Liver (tissue), 9 donors: ENCODE data around the gene OCA2. TPM values are rescaled to one million over a fixed set of nuclear protein-coding genes. Genes with fewer than 3 reads are reported as not detected.
"Not testable (repeated sequence)": the region's sequence is repeated elsewhere in the genome, so short reads cannot be mapped to it uniquely, and the experiment has no call there.

Experiments
- DNase-seq: peaks from one replicate; pipeline ENCODE4 v3.0.0-alpha.2; 2017; ENCODE audit warnings: low spot score
- H3K27ac ChIP-seq, 2 donors: one replicate each; pipeline ENCODE4 v1.7.0; 2013; ENCODE audit warnings: inconsistent platforms in 2 of 2, low read length in 2 of 2, control low read depth in 1 of 2, low read depth in 1 of 2, mild to moderate bottlenecking in 1 of 2
- H3K27me3 ChIP-seq, 4 donors: one replicate each; pipeline versions ENCODE4 v1.6.1 to v1.7.0; 2013; ENCODE audit warnings: low read length in 3 of 4, inconsistent platforms in 1 of 4, mild to moderate bottlenecking in 1 of 4, moderate library complexity in 1 of 4; ENCODE audit not compliant: control insufficient read depth in 4 of 4, insufficient read depth in 4 of 4
- H3K36me3 ChIP-seq, 4 donors: one replicate each; pipeline versions ENCODE4 v1.6.1 to v1.7.0; 2013; ENCODE audit warnings: low read length in 3 of 4, mild to moderate bottlenecking in 3 of 4, low read depth in 1 of 4, moderate library complexity in 1 of 4; ENCODE audit not compliant: control insufficient read depth in 4 of 4, insufficient read depth in 3 of 4
- H3K4me1 ChIP-seq, 4 donors: one replicate each; pipeline versions ENCODE4 v1.6.1 to v1.7.0; 2013; ENCODE audit warnings: low read length in 3 of 4, mild to moderate bottlenecking in 3 of 4, moderate library complexity in 1 of 4; ENCODE audit not compliant: control insufficient read depth in 4 of 4, insufficient read depth in 4 of 4
- H3K4me3 ChIP-seq, 3 donors: one replicate each; pipeline versions ENCODE4 v1.6.1 to v1.7.0; 2013; ENCODE audit warnings: low read length in 3 of 3, control low read depth in 1 of 3, low read depth in 1 of 3, mild to moderate bottlenecking in 1 of 3
- H3K9ac ChIP-seq, 2 donors: one replicate each; pipeline ENCODE4 v1.7.0; 2013; ENCODE audit warnings: low read length in 2 of 2, mild to moderate bottlenecking in 2 of 2, moderate library complexity in 2 of 2, control low read depth in 1 of 2, low read depth in 1 of 2
- H3K9me3 ChIP-seq, 4 donors: one replicate each; pipeline versions ENCODE4 v1.6.1 to v1.7.0; 2013; ENCODE audit warnings: low read length in 3 of 4; ENCODE audit not compliant: control insufficient read depth in 4 of 4
- EGR1 ChIP-seq, 2 donors: IDR thresholded peaks; 2 replicates each; pipeline ENCODE4 v1.6.1; 2016 to 2018; ENCODE audit warnings: antibody characterized with exemption in 2 of 2, low read depth in 2 of 2
- FOXA1 ChIP-seq: IDR thresholded peaks from 2 replicates; pipeline ENCODE4 v1.6.1; 2016; ENCODE audit warnings: antibody characterized with exemption
- GABPA ChIP-seq, 2 donors: IDR thresholded peaks in 1 of 2; conservative IDR thresholded peaks in 1 of 2; 2 replicates each; pipeline ENCODE4 v1.6.1; 2016; ENCODE audit warnings: antibody characterized with exemption in 2 of 2, mild to moderate bottlenecking in 1 of 2, moderate library complexity in 1 of 2
- HNF4A ChIP-seq, 2 donors: conservative IDR thresholded peaks; 2 replicates each; pipeline ENCODE4 v1.6.1; 2016; ENCODE audit warnings: antibody characterized with exemption in 2 of 2, mild to moderate bottlenecking in 2 of 2
- JUND ChIP-seq, 2 donors: IDR thresholded peaks; 2 replicates each; pipeline ENCODE4 v1.6.1; 2016; ENCODE audit warnings: antibody characterized with exemption in 2 of 2
- NR2F2 ChIP-seq: IDR thresholded peaks from 2 replicates; pipeline ENCODE4 v1.6.1; 2016; ENCODE audit warnings: antibody characterized with exemption
- RAD21 ChIP-seq, 2 donors: IDR thresholded peaks; 2 replicates each; pipeline ENCODE4 v1.6.1; 2016; ENCODE audit warnings: antibody characterized with exemption in 2 of 2, mild to moderate bottlenecking in 2 of 2
- RXRA ChIP-seq, 2 donors: IDR thresholded peaks; 2 replicates each; pipeline ENCODE4 v1.6.1; 2017 to 2018; ENCODE audit warnings: antibody characterized with exemption in 2 of 2, mild to moderate bottlenecking in 1 of 2
- SP1 ChIP-seq: IDR thresholded peaks from 2 replicates; pipeline ENCODE4 v1.6.1; 2018; ENCODE audit warnings: antibody characterized with exemption, mild to moderate bottlenecking
- WGBS: extraction: QIAGEN DNeasy Blood & Tissue Kit; methylation state at CpG from one replicate; pipeline ENCODE4 v1.1.7; 2013; 5-methylcytosine and 5-hydroxymethylcytosine counted together
- polyA plus RNA-seq, 2 donors: library from polyadenylated mRNA; stranded (reverse) in 1 of 2; unstranded in 1 of 2; fragments of 200-250 nt in 1 of 2; fragments of >200 nt in 1 of 2; fragmentation: Nextera tagmentation in 1 of 2; extraction: Ambion mirVana in 1 of 2; gene quantifications; one replicate each; pipeline versions ENCODE4 v1.2.1 to v1.2.3, GENCODE V29; 2013 to 2015
- total RNA-seq, 2 donors: library from RNA; depleted of rRNA; stranded (reverse); fragments of >200 nt; gene quantifications; one replicate each; pipeline ENCODE4 v1.2.3, GENCODE V29; 2014
- TF ChIP-seq, protein P1 (sequence below): IDR thresholded peaks from 2 replicates; pipeline ENCODE4 v1.6.1; 2016; ENCODE audit warnings: antibody characterized with exemption, mild to moderate bottlenecking
- TF ChIP-seq, protein P2 (sequence below): IDR thresholded peaks from 2 replicates; pipeline ENCODE4 v1.6.1; 2016; ENCODE audit warnings: antibody characterized with exemption
- TF ChIP-seq, protein P3 (sequence below): IDR thresholded peaks from 2 replicates; pipeline ENCODE4 v1.6.1; 2016; ENCODE audit warnings: antibody characterized with exemption
- TF ChIP-seq, protein P4 (sequence below): IDR thresholded peaks from 2 replicates; pipeline ENCODE4 v1.6.1; 2016; ENCODE audit warnings: antibody characterized with exemption
- TF ChIP-seq, protein P5 (sequence below): fragments of 150-350 bp; IDR thresholded peaks from 2 replicates; pipeline ENCODE4 v1.5.1; 2017; ENCODE audit warnings: improper control_type of control experiment, low read depth, low read length; ENCODE audit not compliant: missing input control
- donor health status: healthy.
- donor health status: healthy.
- donor health status: healthy.
- donor health status: healthy.
- donor health status: healthy.

OCA2 gene
- total and polyA plus RNA-seq, 4 donors = 0.02 to 0.56 (median 0.15) TPM

DNA sequence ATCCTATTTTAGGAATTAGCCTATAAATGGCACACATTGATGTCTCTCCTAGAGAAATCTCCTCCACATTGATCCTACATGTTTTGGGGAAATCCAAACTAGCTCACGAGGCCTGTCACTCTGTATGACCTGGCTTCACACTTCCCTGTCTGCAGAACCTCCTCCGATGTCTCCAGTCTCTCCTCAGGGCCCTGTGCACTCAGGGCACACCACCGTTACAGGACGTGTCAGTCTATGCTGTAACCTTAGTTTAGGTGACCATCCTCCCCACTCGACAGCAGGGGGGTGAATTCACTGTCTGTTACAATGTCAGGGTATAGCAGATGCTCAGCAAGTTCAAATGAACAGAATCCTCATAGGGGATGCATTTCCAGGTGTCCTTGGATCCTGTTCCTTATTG lies 249.1 kb downstream of the OCA2 start (continued):
- TF ChIP-seq, protein P1, sequence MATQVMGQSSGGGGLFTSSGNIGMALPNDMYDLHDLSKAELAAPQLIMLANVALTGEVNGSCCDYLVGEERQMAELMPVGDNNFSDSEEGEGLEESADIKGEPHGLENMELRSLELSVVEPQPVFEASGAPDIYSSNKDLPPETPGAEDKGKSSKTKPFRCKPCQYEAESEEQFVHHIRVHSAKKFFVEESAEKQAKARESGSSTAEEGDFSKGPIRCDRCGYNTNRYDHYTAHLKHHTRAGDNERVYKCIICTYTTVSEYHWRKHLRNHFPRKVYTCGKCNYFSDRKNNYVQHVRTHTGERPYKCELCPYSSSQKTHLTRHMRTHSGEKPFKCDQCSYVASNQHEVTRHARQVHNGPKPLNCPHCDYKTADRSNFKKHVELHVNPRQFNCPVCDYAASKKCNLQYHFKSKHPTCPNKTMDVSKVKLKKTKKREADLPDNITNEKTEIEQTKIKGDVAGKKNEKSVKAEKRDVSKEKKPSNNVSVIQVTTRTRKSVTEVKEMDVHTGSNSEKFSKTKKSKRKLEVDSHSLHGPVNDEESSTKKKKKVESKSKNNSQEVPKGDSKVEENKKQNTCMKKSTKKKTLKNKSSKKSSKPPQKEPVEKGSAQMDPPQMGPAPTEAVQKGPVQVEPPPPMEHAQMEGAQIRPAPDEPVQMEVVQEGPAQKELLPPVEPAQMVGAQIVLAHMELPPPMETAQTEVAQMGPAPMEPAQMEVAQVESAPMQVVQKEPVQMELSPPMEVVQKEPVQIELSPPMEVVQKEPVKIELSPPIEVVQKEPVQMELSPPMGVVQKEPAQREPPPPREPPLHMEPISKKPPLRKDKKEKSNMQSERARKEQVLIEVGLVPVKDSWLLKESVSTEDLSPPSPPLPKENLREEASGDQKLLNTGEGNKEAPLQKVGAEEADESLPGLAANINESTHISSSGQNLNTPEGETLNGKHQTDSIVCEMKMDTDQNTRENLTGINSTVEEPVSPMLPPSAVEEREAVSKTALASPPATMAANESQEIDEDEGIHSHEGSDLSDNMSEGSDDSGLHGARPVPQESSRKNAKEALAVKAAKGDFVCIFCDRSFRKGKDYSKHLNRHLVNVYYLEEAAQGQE = no peak
- no peak for TF ChIP-seq EGR1 (IDR thresholded peaks at IDR 0.05; ENCODE audit: low read depth in 2 of 2)
- TF ChIP-seq, protein P2, sequence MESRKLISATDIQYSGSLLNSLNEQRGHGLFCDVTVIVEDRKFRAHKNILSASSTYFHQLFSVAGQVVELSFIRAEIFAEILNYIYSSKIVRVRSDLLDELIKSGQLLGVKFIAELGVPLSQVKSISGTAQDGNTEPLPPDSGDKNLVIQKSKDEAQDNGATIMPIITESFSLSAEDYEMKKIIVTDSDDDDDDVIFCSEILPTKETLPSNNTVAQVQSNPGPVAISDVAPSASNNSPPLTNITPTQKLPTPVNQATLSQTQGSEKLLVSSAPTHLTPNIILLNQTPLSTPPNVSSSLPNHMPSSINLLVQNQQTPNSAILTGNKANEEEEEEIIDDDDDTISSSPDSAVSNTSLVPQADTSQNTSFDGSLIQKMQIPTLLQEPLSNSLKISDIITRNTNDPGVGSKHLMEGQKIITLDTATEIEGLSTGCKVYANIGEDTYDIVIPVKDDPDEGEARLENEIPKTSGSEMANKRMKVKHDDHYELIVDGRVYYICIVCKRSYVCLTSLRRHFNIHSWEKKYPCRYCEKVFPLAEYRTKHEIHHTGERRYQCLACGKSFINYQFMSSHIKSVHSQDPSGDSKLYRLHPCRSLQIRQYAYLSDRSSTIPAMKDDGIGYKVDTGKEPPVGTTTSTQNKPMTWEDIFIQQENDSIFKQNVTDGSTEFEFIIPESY = no peak
- TF ChIP-seq, protein P3, sequence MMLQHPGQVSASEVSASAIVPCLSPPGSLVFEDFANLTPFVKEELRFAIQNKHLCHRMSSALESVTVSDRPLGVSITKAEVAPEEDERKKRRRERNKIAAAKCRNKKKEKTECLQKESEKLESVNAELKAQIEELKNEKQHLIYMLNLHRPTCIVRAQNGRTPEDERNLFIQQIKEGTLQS = no peak
- no peak for TF ChIP-seq RAD21 (IDR thresholded peaks at IDR 0.05)

DNA sequence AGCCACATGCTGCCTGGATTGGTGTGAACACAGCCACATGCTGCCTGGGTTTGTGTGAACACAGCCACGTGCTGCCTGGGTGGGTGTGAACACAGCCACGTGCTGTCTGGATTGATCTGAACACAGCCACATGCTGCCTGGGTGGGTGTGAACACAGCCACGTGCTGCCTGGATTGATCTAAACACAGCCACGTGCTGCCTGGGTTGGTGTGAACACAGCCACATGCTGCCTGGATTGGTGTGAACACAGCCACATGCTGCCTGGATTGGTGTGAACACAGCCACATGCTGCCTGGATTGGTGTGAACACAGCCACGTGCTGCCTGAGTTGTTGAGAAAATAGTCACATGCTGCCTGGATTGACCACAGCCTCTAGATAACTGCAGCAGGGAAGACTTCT lies 250.2 kb downstream of the OCA2 start:
- not testable (repeated sequence) for H3K36me3 ChIP-seq, H3K4me1 ChIP-seq, H3K4me3 ChIP-seq, H3K27me3 ChIP-seq, H3K9ac ChIP-seq, H3K9me3 ChIP-seq, DNase-seq, H3K27ac ChIP-seq
- 73% methylated on average over 5 of the region's 5 CpGs for WGBS

DNA sequence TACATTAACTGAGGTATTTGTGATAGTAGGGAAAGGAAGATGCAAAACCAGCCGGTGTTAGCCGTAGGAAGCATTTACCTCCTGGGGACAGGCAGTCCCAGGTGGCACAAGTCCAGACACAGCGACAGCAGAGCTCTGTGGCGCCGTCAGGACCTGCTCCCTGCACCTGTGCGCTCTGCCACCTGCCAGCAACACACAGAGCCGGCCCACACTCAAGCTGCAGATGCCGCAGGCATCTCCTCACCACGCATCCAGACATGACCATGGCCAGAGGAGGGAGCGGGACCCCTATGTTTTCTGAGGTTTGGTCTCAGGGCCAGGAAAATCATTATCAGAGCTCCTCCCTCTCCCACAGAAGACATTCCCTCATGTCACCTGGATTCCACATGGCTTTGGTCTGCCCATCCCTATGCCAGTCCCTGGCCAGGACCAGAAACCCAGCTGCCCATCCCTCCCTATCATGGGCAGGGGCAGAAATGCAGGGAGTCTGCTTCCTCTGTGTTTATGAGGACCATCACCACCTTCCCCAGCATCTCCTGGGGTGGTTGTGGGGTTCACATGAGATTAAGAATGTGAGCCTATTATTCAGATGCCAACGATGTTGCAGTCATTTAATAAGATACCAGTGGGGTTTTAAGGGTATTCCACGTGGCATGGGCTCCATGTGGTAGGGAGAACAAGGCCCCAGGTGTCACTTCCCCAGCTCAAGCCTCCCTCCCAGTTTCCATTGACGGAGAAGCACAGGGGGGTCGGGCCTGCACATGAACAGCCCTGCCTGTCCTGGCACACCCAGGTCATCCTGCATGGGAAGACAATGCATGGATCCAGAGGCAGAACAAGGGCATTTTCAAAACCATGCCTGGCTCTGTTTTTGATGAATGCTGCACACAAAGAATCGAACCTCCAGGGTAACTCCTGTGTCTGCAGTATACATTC lies 251.1 kb downstream of the OCA2 start:
- no peak overlapping the region for H3K4me3 ChIP-seq
- H3K9me3 ChIP-seq = peaks cover 0 to 3% (median 0%) of the 10 kb centered on the region in 4 donors
- H3K36me3 ChIP-seq = no peaks in the 10 kb centered on the region
- no peaks in the 10 kb centered on the region for H3K4me1 ChIP-seq
- 89% methylated on average over 15 of the region's 15 CpGs for WGBS
- H3K27me3 ChIP-seq = no peaks in the 10 kb centered on the region
- H3K27ac ChIP-seq = no peak overlapping the region
- no peak overlapping the region for H3K9ac ChIP-seq
- no peak for DNase-seq
- TF ChIP-seq JUND (IDR thresholded peaks at IDR 0.05) (no peak), EGR1 (IDR thresholded peaks at IDR 0.05; ENCODE audit: low read depth in 2 of 2) (no peak), NR2F2 (no peak), FOXA1 (no peak), SP1 (no peak), HNF4A (conservative IDR thresholded peaks at IDR 0.05) (no peak), RXRA (IDR thresholded peaks at IDR 0.05) (no peak), GABPA (IDR thresholded peaks at IDR 0.05 in 1 of 2, conservative IDR thresholded peaks at IDR 0.05 in 1 of 2) (no peak)
- TF ChIP-seq, protein P2 = no peak
- TF ChIP-seq, protein P4, sequence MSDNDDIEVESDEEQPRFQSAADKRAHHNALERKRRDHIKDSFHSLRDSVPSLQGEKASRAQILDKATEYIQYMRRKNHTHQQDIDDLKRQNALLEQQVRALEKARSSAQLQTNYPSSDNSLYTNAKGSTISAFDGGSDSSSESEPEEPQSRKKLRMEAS = no peak
- TF ChIP-seq, protein P5, sequence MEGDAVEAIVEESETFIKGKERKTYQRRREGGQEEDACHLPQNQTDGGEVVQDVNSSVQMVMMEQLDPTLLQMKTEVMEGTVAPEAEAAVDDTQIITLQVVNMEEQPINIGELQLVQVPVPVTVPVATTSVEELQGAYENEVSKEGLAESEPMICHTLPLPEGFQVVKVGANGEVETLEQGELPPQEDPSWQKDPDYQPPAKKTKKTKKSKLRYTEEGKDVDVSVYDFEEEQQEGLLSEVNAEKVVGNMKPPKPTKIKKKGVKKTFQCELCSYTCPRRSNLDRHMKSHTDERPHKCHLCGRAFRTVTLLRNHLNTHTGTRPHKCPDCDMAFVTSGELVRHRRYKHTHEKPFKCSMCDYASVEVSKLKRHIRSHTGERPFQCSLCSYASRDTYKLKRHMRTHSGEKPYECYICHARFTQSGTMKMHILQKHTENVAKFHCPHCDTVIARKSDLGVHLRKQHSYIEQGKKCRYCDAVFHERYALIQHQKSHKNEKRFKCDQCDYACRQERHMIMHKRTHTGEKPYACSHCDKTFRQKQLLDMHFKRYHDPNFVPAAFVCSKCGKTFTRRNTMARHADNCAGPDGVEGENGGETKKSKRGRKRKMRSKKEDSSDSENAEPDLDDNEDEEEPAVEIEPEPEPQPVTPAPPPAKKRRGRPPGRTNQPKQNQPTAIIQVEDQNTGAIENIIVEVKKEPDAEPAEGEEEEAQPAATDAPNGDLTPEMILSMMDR = no peak
- TF ChIP-seq, protein P1 = no peak
